Psoas muscle (tissue), 8 donors: ENCODE data around the gene VIP. TPM values are rescaled to one million over a fixed set of nuclear protein-coding genes. Genes with fewer than 3 reads are reported as not detected.

Experiments used
- ATAC-seq, 4 donors: fragments of 200-7000 bp; cut with Tn5 transposase; one replicate each; pipeline ENCODE4 v1.9.1; 2020; ENCODE audit warnings: moderate library complexity in 3 of 4, mild to moderate bottlenecking in 2 of 4
- DNase-seq, 2 donors: peaks; one replicate each; pipeline ENCODE4 v3.0.0-alpha.2; 2020
- H3K27ac ChIP-seq: fragments of 200-600 bp; one replicate; pipeline ENCODE4 v1.8.0; 2022
- H3K27me3 ChIP-seq, 3 donors: fragments of 200-600 bp in 1 of 3; one replicate each; pipeline versions ENCODE4 v1.6.1 to v1.8.0; 2013 to 2022; ENCODE audit warnings: low read length in 2 of 3, mild to moderate bottlenecking in 2 of 3, moderate library complexity in 1 of 3; ENCODE audit not compliant: insufficient read depth in 3 of 3
- H3K36me3 ChIP-seq, 2 donors: fragments of 200-600 bp in 1 of 2; one replicate each; pipeline versions ENCODE4 v1.6.1 to v1.8.0; 2013 to 2022; ENCODE audit warnings: low read depth in 1 of 2, mild to moderate bottlenecking in 1 of 2, moderate library complexity in 1 of 2; ENCODE audit not compliant: insufficient read depth in 1 of 2
- H3K4me1 ChIP-seq: fragments of 200-600 bp; one replicate; pipeline ENCODE4 v1.8.0; 2022
- H3K4me3 ChIP-seq: fragments of 200-600 bp; one replicate; pipeline ENCODE4 v1.8.0; 2022; ENCODE audit warnings: mild to moderate bottlenecking
- H3K9me3 ChIP-seq: fragments of 200-600 bp; one replicate; pipeline ENCODE4 v1.8.0; 2022
- WGBS, 3 donors: extraction: QIAGEN DNeasy Blood & Tissue Kit; methylation state at CpG; one replicate each; pipeline versions ENCODE4 v1.1.6 to v1.1.7; 2013; 5-methylcytosine and 5-hydroxymethylcytosine counted together
- intact Hi-C, 2 donors: fragments of 100-400 bp; cut with DNase I; formaldehyde crosslinking; loops; one replicate each; pipeline versions ENCODE4 v1.11.0 to v1.14.2; 2022
- polyA plus RNA-seq, 3 donors: library from polyadenylated mRNA; stranded (reverse); fragments of 200-250 nt; gene quantifications; one replicate each; pipeline ENCODE4 v1.2.3, GENCODE V29; 2013
- total RNA-seq, 4 donors: library from RNA; stranded (reverse); fragmentation: NEBNext Ultra II Directional in 2 of 4; extraction: Animal tissue kit (Norgen Biotek cat#: 25700) in 2 of 4; gene quantifications; one replicate each; pipeline versions ENCODE4 v1.2.1 to v1.2.4, GENCODE V29; 2021 to 2023
- TF ChIP-seq, protein P1 (sequence below): fragments of 200-600 bp; IDR thresholded peaks from one replicate; pipeline ENCODE4 v1.8.0; 2022; ENCODE audit warnings: antibody characterized with exemption
- donor health status: healthy with polysubstance abuse.
- donor health status: DM: no; HTN: no; CAD: no; lungs with moderate emphysema.
- donor health status: Bipolar disorder and iron deficiency.
- donor health status: healthy.
- donor health status: DM: yes; HTN: yes; CAD: no.
- donor health status: DM: no; HTN: no; CAD: no.
- donor health status: DM: no; HTN: no; CAD: no.
- donor health status: DM: yes; HTN: yes; CAD: no.

The VIP gene
- total and polyA plus RNA-seq, 7 donors = 0.21 to 0.30 (median 0.27) TPM; not detected in 3

DNA sequence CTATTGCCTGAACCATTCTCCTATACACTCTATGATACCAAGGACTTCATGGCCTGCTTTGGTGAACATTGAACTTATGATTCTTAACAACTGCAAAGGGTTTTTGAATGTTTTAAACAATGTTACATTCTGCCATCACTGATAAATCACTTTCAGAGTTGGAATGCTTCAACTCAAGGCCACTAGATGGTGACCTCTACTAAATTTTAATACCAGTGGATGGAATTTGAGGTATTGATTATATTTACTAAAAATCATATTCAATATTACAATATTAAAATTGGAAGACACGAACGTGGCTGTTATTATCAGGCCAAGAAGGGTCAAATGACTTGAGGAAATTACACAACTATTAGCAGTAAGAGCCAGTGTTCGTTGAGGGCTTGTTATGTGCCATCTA, 34.3 kb upstream of the VIP start:
- 57 to 70% (median 66%) methylated on average over 3 of the region's 3 CpGs for WGBS, 3 donors
- Histone ChIP-seq H3K27ac (no peak overlapping the region), H3K27me3 (no peaks in the 10 kb centered on the region), H3K4me3 (no peak overlapping the region), H3K9me3 (peaks cover 8% of the 10 kb centered on the region), H3K36me3 (no peaks in the 10 kb centered on the region), H3K4me1 (no peaks in the 10 kb centered on the region)
- no peak for ATAC-seq
- TF ChIP-seq, protein P1, sequence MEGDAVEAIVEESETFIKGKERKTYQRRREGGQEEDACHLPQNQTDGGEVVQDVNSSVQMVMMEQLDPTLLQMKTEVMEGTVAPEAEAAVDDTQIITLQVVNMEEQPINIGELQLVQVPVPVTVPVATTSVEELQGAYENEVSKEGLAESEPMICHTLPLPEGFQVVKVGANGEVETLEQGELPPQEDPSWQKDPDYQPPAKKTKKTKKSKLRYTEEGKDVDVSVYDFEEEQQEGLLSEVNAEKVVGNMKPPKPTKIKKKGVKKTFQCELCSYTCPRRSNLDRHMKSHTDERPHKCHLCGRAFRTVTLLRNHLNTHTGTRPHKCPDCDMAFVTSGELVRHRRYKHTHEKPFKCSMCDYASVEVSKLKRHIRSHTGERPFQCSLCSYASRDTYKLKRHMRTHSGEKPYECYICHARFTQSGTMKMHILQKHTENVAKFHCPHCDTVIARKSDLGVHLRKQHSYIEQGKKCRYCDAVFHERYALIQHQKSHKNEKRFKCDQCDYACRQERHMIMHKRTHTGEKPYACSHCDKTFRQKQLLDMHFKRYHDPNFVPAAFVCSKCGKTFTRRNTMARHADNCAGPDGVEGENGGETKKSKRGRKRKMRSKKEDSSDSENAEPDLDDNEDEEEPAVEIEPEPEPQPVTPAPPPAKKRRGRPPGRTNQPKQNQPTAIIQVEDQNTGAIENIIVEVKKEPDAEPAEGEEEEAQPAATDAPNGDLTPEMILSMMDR = no peak
- no peak for DNase-seq
- intact Hi-C loops = no loop called here

DNA sequence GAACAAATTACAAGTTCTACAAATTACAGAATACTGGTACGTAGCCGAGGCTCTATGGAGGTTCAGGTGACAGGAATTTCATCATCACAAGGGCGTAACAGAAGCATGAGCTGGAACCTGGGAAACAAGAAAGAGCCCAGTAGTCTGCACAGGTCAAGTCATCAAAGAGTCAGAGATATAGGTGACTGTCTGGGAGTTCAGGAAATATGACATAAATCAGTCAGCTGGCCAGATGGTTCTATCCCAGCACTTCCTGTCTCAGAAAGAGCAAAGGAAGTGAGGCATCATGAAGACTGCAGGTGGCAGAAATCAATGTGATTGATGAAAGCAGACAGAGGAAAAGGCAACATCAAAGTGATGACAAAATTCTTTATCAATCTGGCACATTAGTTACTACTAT, 29.6 kb upstream of the VIP start:
- Histone ChIP-seq H3K36me3 (no peaks in the 10 kb centered on the region), H3K27me3 (no peaks in the 10 kb centered on the region), H3K27ac (no peak overlapping the region), H3K4me3 (no peak overlapping the region), H3K4me1 (no peaks in the 10 kb centered on the region), H3K9me3 (no peaks in the 10 kb centered on the region)
- no peak for ATAC-seq
- DNase-seq = no peak
- TF ChIP-seq, protein P1 = no peak
- intact Hi-C loops = no loop called here
- 45 to 60% (median 51%) methylated on average over 3 of the region's 3 CpGs for WGBS, 3 donors

DNA sequence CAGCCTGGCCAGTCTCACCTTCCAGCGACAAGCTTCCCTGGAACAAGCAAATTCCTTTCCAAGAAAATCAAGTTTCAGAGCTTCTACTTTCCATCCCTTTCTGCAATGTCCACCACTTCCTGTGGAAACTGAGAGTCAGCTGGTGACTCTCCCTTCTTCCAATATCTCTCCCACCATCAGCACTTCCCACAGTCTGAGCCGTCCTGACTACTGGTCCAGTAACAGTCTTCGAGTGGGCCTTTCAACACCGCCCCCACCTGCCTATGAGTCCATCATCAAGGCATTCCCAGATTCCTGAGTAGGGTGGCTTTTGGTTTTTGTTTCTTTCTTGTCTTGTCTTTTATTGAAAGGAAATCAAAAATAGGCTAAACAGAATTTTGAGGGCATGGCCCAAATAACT, 28.6 kb upstream of the VIP start:
- Histone ChIP-seq H3K4me3 (no peak overlapping the region), H3K4me1 (no peaks in the 10 kb centered on the region), H3K9me3 (no peaks in the 10 kb centered on the region), H3K27me3 (no peaks in the 10 kb centered on the region), H3K36me3 (no peaks in the 10 kb centered on the region), H3K27ac (no peak overlapping the region)
- DNase-seq (no peak), ATAC-seq (no peak)
- 89% methylated on average over 4 of the region's 4 CpGs for WGBS, 3 donors
- TF ChIP-seq, protein P1 = no peak
- intact Hi-C loops = no loop called here

DNA sequence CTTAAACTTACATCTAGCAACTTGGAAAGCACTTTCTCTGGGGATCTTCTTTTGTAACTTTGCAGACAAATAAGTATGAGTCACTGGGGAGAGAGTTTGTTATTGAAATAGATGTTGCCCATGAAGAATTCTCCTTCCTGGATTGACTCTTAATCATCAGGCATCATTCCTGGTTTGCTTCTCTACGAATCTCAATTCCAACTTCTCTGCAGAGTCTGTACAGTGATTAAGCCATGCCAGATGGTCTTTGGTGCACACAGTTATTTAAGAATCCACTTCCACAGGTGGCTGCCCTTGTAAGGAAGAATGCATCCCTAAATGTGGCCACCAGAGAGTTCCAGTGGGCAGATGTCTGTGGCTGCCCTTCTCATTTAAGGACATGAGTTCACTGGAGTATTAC, 27.2 kb upstream of the VIP start:
- WGBS, 3 donors = 7 to 15% (median 8%) methylated on average over 1 of the region's 1 CpG
- Histone ChIP-seq H3K36me3 (no peaks in the 10 kb centered on the region), H3K27ac (no peak overlapping the region), H3K27me3 (no peaks in the 10 kb centered on the region), H3K4me3 (no peak overlapping the region), H3K4me1 (no peaks in the 10 kb centered on the region), H3K9me3 (no peaks in the 10 kb centered on the region)
- TF ChIP-seq, protein P1 = no peak
- DNase-seq = no peak
- intact Hi-C loops = no loop called here
- no peak for ATAC-seq

DNA sequence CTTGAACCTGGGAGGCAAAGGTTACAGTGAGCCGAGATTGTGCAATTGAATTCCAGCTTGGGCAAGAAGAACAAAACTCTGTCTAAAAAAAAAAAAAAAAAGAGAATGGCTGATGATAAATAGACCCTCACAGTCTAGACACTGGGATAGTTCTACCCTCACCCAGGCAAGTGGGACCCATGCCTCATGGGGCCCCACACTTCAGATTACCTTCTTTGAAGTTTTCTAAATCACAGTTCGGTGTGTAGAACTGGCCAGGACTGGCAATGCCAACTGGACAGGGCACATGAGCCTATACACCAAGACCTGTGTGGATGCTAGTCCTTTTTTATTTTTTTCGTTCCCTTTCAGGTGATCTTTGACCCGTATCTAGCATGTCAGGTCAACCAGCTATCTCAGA, 24.3 kb upstream of the VIP start:
- 65 to 92% (median 90%) methylated on average over 4 of the region's 4 CpGs for WGBS, 3 donors
- DNase-seq (no peak), ATAC-seq (no peak)
- no peaks in the 10 kb centered on the region for H3K27me3 ChIP-seq
- no peaks in the 10 kb centered on the region for H3K9me3 ChIP-seq
- no peak overlapping the region for H3K4me3 ChIP-seq
- intact Hi-C loops = no loop called here
- H3K27ac ChIP-seq = no peak overlapping the region
- no peaks in the 10 kb centered on the region for H3K4me1 ChIP-seq
- H3K36me3 ChIP-seq = no peaks in the 10 kb centered on the region
- TF ChIP-seq, protein P1 = no peak
